ENCODE measurements around the gene ERN2.

DNA sequence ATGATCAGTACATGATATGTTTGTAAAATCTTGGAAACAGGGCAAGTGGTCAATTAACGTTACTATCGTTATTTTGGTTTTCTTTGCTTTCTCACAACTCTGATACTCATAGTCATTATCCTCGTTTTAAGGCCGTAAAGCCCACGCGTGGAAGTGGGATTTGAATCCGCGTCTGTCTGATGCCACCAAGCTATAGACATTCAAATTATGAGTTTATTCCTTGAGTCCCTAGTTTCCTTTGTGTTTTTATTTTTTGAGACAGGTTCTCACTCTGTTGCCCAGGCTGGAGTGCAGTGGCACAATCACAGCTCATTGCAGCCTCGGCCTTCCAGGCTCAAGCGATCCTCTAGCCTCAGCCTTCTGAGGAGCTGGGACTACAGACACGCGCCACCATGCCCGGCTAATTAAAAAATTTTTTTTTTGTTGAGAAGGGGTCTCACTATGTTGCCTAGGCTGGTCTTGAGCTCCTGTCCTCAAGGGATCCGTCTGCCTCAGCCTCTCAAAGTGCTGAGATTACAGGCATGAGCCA, 70.7 kb downstream of the ERN2 start:
- TF ChIP-seq POLR2A (IDR thresholded peaks at IDR 0.05), result no peak
- TF ChIP-seq, protein P1, sequence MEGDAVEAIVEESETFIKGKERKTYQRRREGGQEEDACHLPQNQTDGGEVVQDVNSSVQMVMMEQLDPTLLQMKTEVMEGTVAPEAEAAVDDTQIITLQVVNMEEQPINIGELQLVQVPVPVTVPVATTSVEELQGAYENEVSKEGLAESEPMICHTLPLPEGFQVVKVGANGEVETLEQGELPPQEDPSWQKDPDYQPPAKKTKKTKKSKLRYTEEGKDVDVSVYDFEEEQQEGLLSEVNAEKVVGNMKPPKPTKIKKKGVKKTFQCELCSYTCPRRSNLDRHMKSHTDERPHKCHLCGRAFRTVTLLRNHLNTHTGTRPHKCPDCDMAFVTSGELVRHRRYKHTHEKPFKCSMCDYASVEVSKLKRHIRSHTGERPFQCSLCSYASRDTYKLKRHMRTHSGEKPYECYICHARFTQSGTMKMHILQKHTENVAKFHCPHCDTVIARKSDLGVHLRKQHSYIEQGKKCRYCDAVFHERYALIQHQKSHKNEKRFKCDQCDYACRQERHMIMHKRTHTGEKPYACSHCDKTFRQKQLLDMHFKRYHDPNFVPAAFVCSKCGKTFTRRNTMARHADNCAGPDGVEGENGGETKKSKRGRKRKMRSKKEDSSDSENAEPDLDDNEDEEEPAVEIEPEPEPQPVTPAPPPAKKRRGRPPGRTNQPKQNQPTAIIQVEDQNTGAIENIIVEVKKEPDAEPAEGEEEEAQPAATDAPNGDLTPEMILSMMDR (IDR thresholded peaks at IDR 0.05), result no peak

Measured in heart left ventricle (tissue), 13 donors.